RWPE2 (cell line): ENCODE measurements around the gene NEO1.
"Not testable (repeated sequence)": the region's sequence is repeated elsewhere in the genome, so short reads cannot be mapped to it uniquely, and the experiment has no call there.

Experiments
- ATAC-seq: fragments of 200-7000 bp; cut with Tn5 transposase; 3 replicates; pipeline ENCODE4 v1.9.1; 2021; ENCODE audit warnings: low read depth
- DNase-seq: peaks from one replicate; pipeline ENCODE4 v3.0.0-alpha.2; 2020; ENCODE audit warnings: low spot score
- H3K27ac ChIP-seq: fragments of 450-650 bp; 2 replicates; pipeline ENCODE4 v1.5.1; 2017; ENCODE audit warnings: mild to moderate bottlenecking; ENCODE audit not compliant: poor library complexity, severe bottlenecking
- H3K27me3 ChIP-seq: fragments of 250-450 bp; sonication (Bioruptor Pico); 2 replicates; pipeline ENCODE4 v1.5.1; 2021; ENCODE audit warnings: mild to moderate bottlenecking, moderate library complexity; ENCODE audit not compliant: insufficient read depth, poor library complexity, severe bottlenecking
- H3K36me3 ChIP-seq: fragments of 250-450 bp; sonication (Bioruptor Pico); 2 replicates; pipeline ENCODE4 v1.5.1; 2020; ENCODE audit warnings: low read depth, mild to moderate bottlenecking, moderate library complexity
- H3K4me1 ChIP-seq: fragments of 250-450 bp; sonication (Bioruptor Pico); 2 replicates; pipeline ENCODE4 v1.5.1; 2021; ENCODE audit warnings: mild to moderate bottlenecking, moderate library complexity; ENCODE audit not compliant: insufficient read depth, poor library complexity, severe bottlenecking
- H3K4me3 ChIP-seq: fragments of 250-450 bp; sonication (Bioruptor Pico); 2 replicates; pipeline ENCODE4 v1.5.1; 2021; ENCODE audit warnings: mild to moderate bottlenecking, moderate library complexity; ENCODE audit not compliant: severe bottlenecking
- H3K9me3 ChIP-seq: fragments of 250-450 bp; sonication (Bioruptor Pico); 2 replicates; pipeline ENCODE4 v1.5.1; 2021; ENCODE audit warnings: mild to moderate bottlenecking, moderate library complexity; ENCODE audit not compliant: severe bottlenecking
- TF ChIP-seq, protein P1 (sequence below): fragments of 450-650 bp; IDR thresholded peaks from one replicate; pipeline ENCODE4 v1.5.1; 2017; ENCODE audit warnings: mild to moderate bottlenecking, moderate library complexity; ENCODE audit not compliant: poor library complexity, severe bottlenecking

The NEO1 gene

DNA sequence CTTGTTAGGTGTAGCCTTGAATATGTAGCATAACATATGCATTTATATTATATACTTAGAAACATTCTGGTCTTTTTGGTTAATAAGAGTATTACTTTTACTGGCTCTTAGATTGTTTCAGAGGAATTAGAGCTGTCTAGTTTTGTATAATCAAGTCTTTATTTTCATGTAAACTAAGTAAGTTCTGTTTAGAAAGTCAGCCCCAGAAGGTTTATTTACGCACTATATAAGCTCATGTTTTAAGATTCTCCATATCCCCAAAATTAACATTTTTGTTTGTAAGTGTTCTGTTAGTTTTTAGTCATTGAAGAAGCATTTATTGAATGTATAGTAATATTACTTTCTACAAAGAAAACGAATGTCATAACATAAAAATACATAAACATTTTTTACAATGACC, 158.4 kb downstream of the NEO1 start:
- no peak for ATAC-seq
- TF ChIP-seq, protein P1, sequence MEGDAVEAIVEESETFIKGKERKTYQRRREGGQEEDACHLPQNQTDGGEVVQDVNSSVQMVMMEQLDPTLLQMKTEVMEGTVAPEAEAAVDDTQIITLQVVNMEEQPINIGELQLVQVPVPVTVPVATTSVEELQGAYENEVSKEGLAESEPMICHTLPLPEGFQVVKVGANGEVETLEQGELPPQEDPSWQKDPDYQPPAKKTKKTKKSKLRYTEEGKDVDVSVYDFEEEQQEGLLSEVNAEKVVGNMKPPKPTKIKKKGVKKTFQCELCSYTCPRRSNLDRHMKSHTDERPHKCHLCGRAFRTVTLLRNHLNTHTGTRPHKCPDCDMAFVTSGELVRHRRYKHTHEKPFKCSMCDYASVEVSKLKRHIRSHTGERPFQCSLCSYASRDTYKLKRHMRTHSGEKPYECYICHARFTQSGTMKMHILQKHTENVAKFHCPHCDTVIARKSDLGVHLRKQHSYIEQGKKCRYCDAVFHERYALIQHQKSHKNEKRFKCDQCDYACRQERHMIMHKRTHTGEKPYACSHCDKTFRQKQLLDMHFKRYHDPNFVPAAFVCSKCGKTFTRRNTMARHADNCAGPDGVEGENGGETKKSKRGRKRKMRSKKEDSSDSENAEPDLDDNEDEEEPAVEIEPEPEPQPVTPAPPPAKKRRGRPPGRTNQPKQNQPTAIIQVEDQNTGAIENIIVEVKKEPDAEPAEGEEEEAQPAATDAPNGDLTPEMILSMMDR: no peak
- no peak overlapping the region for H3K27ac ChIP-seq
- H3K4me1 ChIP-seq: no peaks in the 10 kb centered on the region
- no peaks in the 10 kb centered on the region for H3K36me3 ChIP-seq
- H3K9me3 ChIP-seq: no peaks in the 10 kb centered on the region
- no peak for DNase-seq
- no peaks in the 10 kb centered on the region for H3K27me3 ChIP-seq
- H3K4me3 ChIP-seq: no peak overlapping the region

DNA sequence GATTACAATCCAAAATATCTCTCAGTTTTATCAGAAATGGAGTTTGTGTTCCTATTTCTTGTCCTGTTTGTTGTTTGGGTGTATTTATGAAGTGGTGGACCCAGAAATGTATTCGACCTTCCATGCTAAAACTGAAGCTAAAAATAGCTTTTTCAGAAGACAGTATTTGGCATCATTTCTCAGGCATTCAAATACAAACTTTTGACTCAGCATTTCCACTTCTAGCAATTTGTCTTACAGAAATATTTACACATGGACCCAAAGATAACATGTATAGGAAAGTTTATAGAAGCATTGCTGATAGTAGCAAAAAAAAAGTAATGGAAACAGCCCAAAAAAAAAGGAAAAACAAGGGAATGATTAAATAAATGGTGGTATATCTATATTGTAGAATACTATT, 160.2 kb downstream of the NEO1 start:
- TF ChIP-seq, protein P1: no peak
- no peaks in the 10 kb centered on the region for H3K9me3 ChIP-seq
- no peak overlapping the region for H3K27ac ChIP-seq
- no peak for ATAC-seq
- H3K4me1 ChIP-seq: no peaks in the 10 kb centered on the region
- H3K4me3 ChIP-seq: no peak overlapping the region
- H3K27me3 ChIP-seq: no peaks in the 10 kb centered on the region
- no peak for DNase-seq
- H3K36me3 ChIP-seq: no peaks in the 10 kb centered on the region

DNA sequence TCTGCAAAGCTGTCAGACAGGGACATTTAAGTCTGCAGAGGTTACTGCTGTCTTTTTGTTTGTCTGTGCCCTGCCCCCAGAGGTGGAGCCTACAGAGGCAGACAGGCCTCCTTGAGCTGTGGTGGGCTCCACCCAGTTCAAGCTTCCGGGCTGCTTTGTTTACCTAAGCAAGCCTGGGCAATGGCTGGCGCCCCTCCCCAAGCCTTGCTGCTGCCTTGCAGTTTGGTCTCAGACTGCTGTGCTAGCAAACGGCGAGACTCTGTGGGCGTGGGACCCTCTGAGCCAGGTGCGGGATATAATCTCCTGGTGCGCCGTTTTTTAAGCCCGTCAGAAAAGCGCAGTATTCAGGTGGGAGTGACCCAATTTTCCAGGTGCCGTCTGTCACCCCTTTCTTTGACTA, 169.2 kb downstream of the NEO1 start:
- not testable (repeated sequence) for H3K9me3 ChIP-seq, H3K27me3 ChIP-seq, H3K4me3 ChIP-seq, H3K36me3 ChIP-seq, H3K27ac ChIP-seq, ATAC-seq, DNase-seq, H3K4me1 ChIP-seq

DNA sequence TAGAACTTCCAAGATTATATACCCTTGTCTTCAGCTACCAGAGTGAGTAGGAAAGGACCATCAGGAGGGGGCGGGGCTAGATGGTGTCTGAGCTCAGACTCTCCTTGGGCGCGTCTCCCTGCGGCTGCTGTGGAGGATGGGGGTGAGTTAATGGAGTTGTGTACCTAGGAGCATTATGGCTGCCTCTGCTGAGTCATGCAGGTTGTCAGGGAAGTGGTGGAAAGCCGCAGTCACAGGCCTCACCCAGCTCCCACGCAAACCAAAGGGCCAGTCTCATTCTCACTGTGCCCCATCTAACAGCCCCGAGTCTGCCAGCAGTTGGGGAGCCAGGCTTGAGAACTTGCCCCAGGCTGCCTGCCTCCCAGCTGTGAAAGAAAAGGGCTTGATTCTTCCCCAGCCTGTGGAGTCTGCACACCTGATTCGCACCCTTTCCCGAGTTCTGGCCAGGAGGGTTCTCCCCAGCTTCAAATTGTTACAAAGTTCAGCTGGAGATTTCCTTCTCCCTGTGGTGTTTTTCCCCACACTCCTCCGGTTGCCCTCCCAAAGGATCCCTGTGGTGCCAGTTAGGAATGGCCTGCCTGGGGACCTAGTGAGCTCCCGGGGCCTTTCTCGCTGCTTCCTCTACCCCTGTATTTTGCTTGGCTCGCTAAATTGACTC, 173.2 kb downstream of the NEO1 start:
- TF ChIP-seq, protein P1: no peak
- Histone ChIP-seq H3K27ac (no peak overlapping the region), H3K4me1 (no peaks in the 10 kb centered on the region), H3K4me3 (no peak overlapping the region), H3K9me3 (no peaks in the 10 kb centered on the region), H3K36me3 (no peaks in the 10 kb centered on the region), H3K27me3 (no peaks in the 10 kb centered on the region)
- DNase-seq (peak; percentile 62), ATAC-seq (no peak)

DNA sequence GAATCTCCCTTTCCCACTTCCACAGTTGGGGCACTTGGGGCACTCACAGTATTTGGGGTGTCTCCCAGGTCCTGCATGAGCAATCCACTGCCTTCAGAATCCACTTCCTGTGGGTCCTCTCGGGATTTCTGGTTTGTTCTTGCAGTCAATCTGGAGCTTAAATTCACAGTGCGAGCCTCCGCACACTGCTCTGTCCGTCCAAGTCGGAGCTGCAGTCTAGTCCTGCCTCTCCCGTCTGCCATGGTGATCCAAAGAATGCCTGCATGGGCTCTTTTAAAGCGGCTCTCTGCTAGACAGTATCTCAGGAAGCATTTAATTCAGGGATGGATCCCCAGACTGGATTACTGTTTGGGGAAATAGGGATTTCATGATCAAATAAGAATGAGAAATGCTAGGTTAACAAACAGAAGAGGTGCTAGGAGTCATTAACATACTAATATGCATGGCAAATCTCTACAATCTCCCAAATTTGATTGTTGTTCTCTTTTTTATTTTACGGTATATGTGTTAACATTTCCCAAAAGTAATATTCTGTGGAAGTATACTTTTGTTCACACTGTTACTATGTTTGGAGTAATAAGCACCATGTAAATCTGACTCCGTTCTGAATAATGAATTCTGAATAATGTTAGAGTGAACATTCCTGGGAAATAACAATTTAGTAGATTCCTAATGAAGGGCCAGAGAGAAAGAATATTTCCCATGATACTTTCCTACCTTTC, 174.0 kb downstream of the NEO1 start:
- Histone ChIP-seq H3K4me3 (no peak overlapping the region), H3K4me1 (no peaks in the 10 kb centered on the region), H3K27me3 (no peaks in the 10 kb centered on the region), H3K9me3 (no peaks in the 10 kb centered on the region), H3K27ac (no peak overlapping the region), H3K36me3 (no peaks in the 10 kb centered on the region)
- TF ChIP-seq, protein P1: no peak
- DNase-seq (no peak), ATAC-seq (no peak)
